Activated CD4-positive, alpha-beta T cell treated with anti-CD3 and anti-CD28 coated beads, Interleukin-2, amount 10 ng/mL, durations not matched to agents 24 days and 14 days (primary cell): Measurements from ENCODE around the gene MACROD2. TPM values are rescaled to one million over a fixed set of nuclear protein-coding genes. Genes with fewer than 3 reads are reported as not detected.
"Not testable (repeated sequence)": the region's sequence is repeated elsewhere in the genome, so short reads cannot be mapped to it uniquely, and the experiment has no call there.

Experiments
- DNase-seq: peaks from one replicate; pipeline ENCODE4 v3.0.0; 2022
- H3K27ac Mint-ChIP-seq: one replicate; pipeline ENCODE4 v1.8.0; 2022; ENCODE audit warnings: mild to moderate bottlenecking, mixed read lengths
- H3K27me3 Mint-ChIP-seq: one replicate; pipeline ENCODE4 v1.8.0; 2022; ENCODE audit warnings: mixed read lengths
- H3K36me3 Mint-ChIP-seq: one replicate; pipeline ENCODE4 v1.8.0; 2022; ENCODE audit warnings: low read depth, mild to moderate bottlenecking, mixed read lengths
- H3K4me1 Mint-ChIP-seq: one replicate; pipeline ENCODE4 v1.8.0; 2021; ENCODE audit warnings: mixed read lengths
- H3K4me3 Mint-ChIP-seq: one replicate; pipeline ENCODE4 v1.8.0; 2022; ENCODE audit warnings: mild to moderate bottlenecking, moderate library complexity, mixed read lengths
- H3K9me3 Mint-ChIP-seq: one replicate; pipeline ENCODE4 v1.8.0; 2021; ENCODE audit warnings: mixed read lengths
- intact Hi-C: fragments of 100-400 bp; cut with micrococcal nuclease; formaldehyde crosslinking; loops from one replicate; pipeline ENCODE4 v1.15.1; 2023
- total RNA-seq: library from RNA; stranded (reverse); gene quantifications from 2 replicates; pipeline ENCODE4 v1.2.3, GENCODE V29; 2022

Gene MACROD2
- total RNA-seq, 1 donor from 2014 or later = not detected

GRCh38 chr20:14960831-14961230 is 965.5 kb downstream of the MACROD2 start:
- intact Hi-C loops = no loop called here
- no peak overlapping the region for H3K27ac Mint-ChIP-seq
- no peaks in the 10 kb centered on the region for H3K36me3 Mint-ChIP-seq
- H3K4me3 Mint-ChIP-seq = no peak overlapping the region
- peaks cover 4% of the 10 kb centered on the region for H3K9me3 Mint-ChIP-seq
- H3K4me1 Mint-ChIP-seq = no peaks in the 10 kb centered on the region
- no peaks in the 10 kb centered on the region for H3K27me3 Mint-ChIP-seq
- DNase-seq = no peak

GRCh38 chr20:14963262-14963663 is 967.9 kb downstream of the MACROD2 start:
- Mint-ChIP-seq H3K4me1 (no peaks in the 10 kb centered on the region), H3K4me3 (no peak overlapping the region), H3K9me3 (peaks cover 4% of the 10 kb centered on the region), H3K27me3 (no peaks in the 10 kb centered on the region), H3K36me3 (no peaks in the 10 kb centered on the region), H3K27ac (no peak overlapping the region)
- intact Hi-C loops = no loop called here
- no peak for DNase-seq

GRCh38 chr20:14966203-14966602 is 970.9 kb downstream of the MACROD2 start:
- Mint-ChIP-seq H3K9me3 (peaks cover under 1% of the 10 kb centered on the region), H3K36me3 (no peaks in the 10 kb centered on the region), H3K4me3 (no peak overlapping the region), H3K27me3 (no peaks in the 10 kb centered on the region), H3K4me1 (no peaks in the 10 kb centered on the region), H3K27ac (no peak overlapping the region)
- intact Hi-C loops = no loop called here
- DNase-seq = no peak

GRCh38 chr20:14966808-14967207 is 971.5 kb downstream of the MACROD2 start:
- Mint-ChIP-seq H3K4me1 (no peaks in the 10 kb centered on the region), H3K4me3 (no peak overlapping the region), H3K36me3 (no peaks in the 10 kb centered on the region), H3K9me3 (peaks cover 4% of the 10 kb centered on the region), H3K27ac (no peak overlapping the region), H3K27me3 (no peaks in the 10 kb centered on the region)
- intact Hi-C loops = no loop called here
- DNase-seq = no peak

GRCh38 chr20:14972256-14972655 is 976.9 kb downstream of the MACROD2 start:
- Mint-ChIP-seq H3K4me3 (no peak overlapping the region), H3K9me3 (peaks cover 4% of the 10 kb centered on the region)
- intact Hi-C loops = no loop called here

GRCh38 chr20:14972690-14973089 is 977.4 kb downstream of the MACROD2 start:
- no peaks in the 10 kb centered on the region for H3K4me1 Mint-ChIP-seq
- no peaks in the 10 kb centered on the region for H3K36me3 Mint-ChIP-seq
- DNase-seq = no peak
- intact Hi-C loops = no loop called here
- no peaks in the 10 kb centered on the region for H3K27me3 Mint-ChIP-seq
- H3K4me3 Mint-ChIP-seq = no peak overlapping the region
- H3K9me3 Mint-ChIP-seq = peaks cover 4% of the 10 kb centered on the region
- H3K27ac Mint-ChIP-seq = no peak overlapping the region

More at GRCh38 chr20:14972256-14972655, 976.9 kb downstream of the MACROD2 start:
- H3K36me3 Mint-ChIP-seq = no peaks in the 10 kb centered on the region
- no peak for DNase-seq
- no peak overlapping the region for H3K27ac Mint-ChIP-seq
- no peaks in the 10 kb centered on the region for H3K4me1 Mint-ChIP-seq
- H3K27me3 Mint-ChIP-seq = no peaks in the 10 kb centered on the region

GRCh38 chr20:14979453-14979986 is 984.2 kb downstream of the MACROD2 start:
- H3K9me3 Mint-ChIP-seq = peaks cover 13% of the 10 kb centered on the region
- no peak overlapping the region for H3K27ac Mint-ChIP-seq
- DNase-seq = no peak
- intact Hi-C loops = no loop called here
- H3K36me3 Mint-ChIP-seq = no peaks in the 10 kb centered on the region
- H3K4me1 Mint-ChIP-seq = no peaks in the 10 kb centered on the region
- H3K4me3 Mint-ChIP-seq = no peak overlapping the region
- H3K27me3 Mint-ChIP-seq = no peaks in the 10 kb centered on the region

- H3K27ac Mint-ChIP-seq, DNase-seq, H3K27me3 Mint-ChIP-seq, intact Hi-C loops, H3K4me3 Mint-ChIP-seq, H3K4me1 Mint-ChIP-seq, H3K36me3 Mint-ChIP-seq: not testable (repeated sequence)
- H3K9me3 Mint-ChIP-seq = peaks cover 16% of the 10 kb centered on the region
Observed at GRCh38 chr20:14981486-14981885, 986.2 kb downstream of the MACROD2 start.

GRCh38 chr20:14982324-14982723 is 987.0 kb downstream of the MACROD2 start:
- H3K27ac Mint-ChIP-seq, H3K36me3 Mint-ChIP-seq, H3K4me1 Mint-ChIP-seq, H3K4me3 Mint-ChIP-seq, intact Hi-C loops, H3K27me3 Mint-ChIP-seq, DNase-seq: not testable (repeated sequence)
- peaks cover 16% of the 10 kb centered on the region for H3K9me3 Mint-ChIP-seq

GRCh38 chr20:14984305-14984704 is 989.0 kb downstream of the MACROD2 start:
- Mint-ChIP-seq H3K9me3 (peaks cover 16% of the 10 kb centered on the region), H3K4me1 (no peaks in the 10 kb centered on the region), H3K36me3 (no peaks in the 10 kb centered on the region), H3K4me3 (no peak overlapping the region), H3K27ac (no peak overlapping the region), H3K27me3 (no peaks in the 10 kb centered on the region)
- DNase-seq = no peak
- intact Hi-C loops = no loop called here

GRCh38 chr20:14984768-14985622 is 989.7 kb downstream of the MACROD2 start:
- Mint-ChIP-seq H3K36me3 (no peaks in the 10 kb centered on the region), H3K27me3 (no peaks in the 10 kb centered on the region), H3K9me3 (peaks cover 16% of the 10 kb centered on the region), H3K4me3 (no peak overlapping the region), H3K27ac (no peak overlapping the region), H3K4me1 (no peaks in the 10 kb centered on the region)
- intact Hi-C loops = no loop called here
- no peak for DNase-seq

- Mint-ChIP-seq H3K4me1 (no peaks in the 10 kb centered on the region), H3K36me3 (no peaks in the 10 kb centered on the region), H3K27me3 (no peaks in the 10 kb centered on the region), H3K9me3 (peaks cover 18% of the 10 kb centered on the region), H3K4me3 (no peak overlapping the region), H3K27ac (no peak overlapping the region)
- no peak for DNase-seq
- intact Hi-C loops = no loop called here
Observed at GRCh38 chr20:14986026-14986655, 990.8 kb downstream of the MACROD2 start.

- no peak overlapping the region for H3K27ac Mint-ChIP-seq
- H3K4me1 Mint-ChIP-seq = no peaks in the 10 kb centered on the region
- intact Hi-C loops = no loop called here
- no peaks in the 10 kb centered on the region for H3K27me3 Mint-ChIP-seq
- peaks cover 20% of the 10 kb centered on the region for H3K9me3 Mint-ChIP-seq
- no peaks in the 10 kb centered on the region for H3K36me3 Mint-ChIP-seq
- no peak overlapping the region for H3K4me3 Mint-ChIP-seq
- DNase-seq = no peak
Observed at GRCh38 chr20:14986656-14987055, 991.3 kb downstream of the MACROD2 start.

- intact Hi-C loops = no loop called here
- DNase-seq = no peak
- Mint-ChIP-seq H3K36me3 (no peaks in the 10 kb centered on the region), H3K4me3 (no peak overlapping the region), H3K4me1 (no peaks in the 10 kb centered on the region), H3K27ac (no peak overlapping the region), H3K27me3 (no peaks in the 10 kb centered on the region), H3K9me3 (peaks cover 13% of the 10 kb centered on the region)
Observed at GRCh38 chr20:14989535-14990290, 994.4 kb downstream of the MACROD2 start.
